ENCODE measurements around the gene THOC7. TPM values are rescaled to one million over a fixed set of nuclear protein-coding genes. Genes with fewer than 3 reads are reported as not detected.

Gene THOC7
- total RNA-seq, 1 experiment from 2014 or later: 67.3 TPM

- Histone ChIP-seq H3K4me3 (replicated peaks in 1 of 2; ENCODE audit: low read depth in 1 of 2, low read length in 2 of 2) (no peak overlapping the region), H3K9me3 (ENCODE audit: control insufficient read depth in 1 of 2, insufficient read depth in 1 of 2, low read depth in 1 of 2, low read length in 2 of 2) (no peaks in the 10 kb centered on the region), H2AFZ (ENCODE audit: low read depth, low read length, poor library complexity, severe bottlenecking) (no peak overlapping the region), H3K4me1 (ENCODE audit: control insufficient read depth in 1 of 2, insufficient read depth in 2 of 2, low read length in 2 of 2) (peaks cover 14 to 24% of the 10 kb centered on the region in 2 experiments), H3K9me2 (ENCODE audit: insufficient read depth) (no peaks in the 10 kb centered on the region), H3K36me3 (ENCODE audit: control insufficient read depth in 1 of 2, insufficient read depth in 2 of 2, low read length in 2 of 2) (no peaks in the 10 kb centered on the region), H3K9ac (ENCODE audit: low read length) (no peak overlapping the region), H3K27ac (ENCODE audit: low read depth, low read length) (no peak overlapping the region), H4K20me1 (ENCODE audit: insufficient read depth) (no peaks in the 10 kb centered on the region; the same call in 1 of the 2 replicates), H3K27me3 (ENCODE audit: insufficient read depth, low read length) (no peaks in the 10 kb centered on the region), H3K4me2 (ENCODE audit: low read length) (no peak overlapping the region), H3K79me2 (ENCODE audit: insufficient read depth, low read length) (peaks cover 65% of the 10 kb centered on the region)
- POLR2A ChIA-PET: no interaction called here
- intact Hi-C loops (cut with micrococcal nuclease): no loop called here
- RAD21 ChIA-PET (ENCODE audit: low non-redundant PET in 1 of 2, low total read pairs in 2 of 2, uncharacterized antibody in 2 of 2, unreplicated experiment in 2 of 2): no interaction called here
- DNase-seq (ENCODE audit: low read depth, low spot score) (no peak), ATAC-seq (no peak)
- CTCF ChIA-PET: no interaction called here
- TF ChIP-seq ZNF274 (IDR thresholded peaks at IDR 0.05; ENCODE audit: low read depth, low read length) (no peak), EZH2phosphoT487 (IDR thresholded peaks at IDR 0.05; ENCODE audit: borderline replicate concordance) (no peak), SRF (IDR thresholded peaks at IDR 0.05; ENCODE audit: low read depth) (no peak), CBX3 (IDR thresholded peaks at IDR 0.05; ENCODE audit: low read depth) (no peak), ELF1 (IDR thresholded peaks at IDR 0.05; ENCODE audit: borderline replicate concordance, low read depth) (no peak), MAX (IDR thresholded peaks at IDR 0.05) (no peak), CTCF (IDR thresholded peaks at IDR 0.05 in 2 of 3, conservative IDR thresholded peaks at IDR 0.05 in 1 of 3; ENCODE audit: borderline replicate concordance in 1 of 3, insufficient read depth in 1 of 3, low read depth in 2 of 3, low read length in 2 of 3) (no peak)
- BruUV-seq (replicated peaks): no TSS peak
Measured at GRCh38 chr3:63867225-63867624, 3.6 kb upstream of the THOC7 start.

- no peaks in the 10 kb centered on the region for H3K27me3 ChIP-seq (ENCODE audit: insufficient read depth, low read length)
- no peaks in the 10 kb centered on the region for H3K9me3 ChIP-seq (ENCODE audit: control insufficient read depth in 1 of 2, insufficient read depth in 1 of 2, low read depth in 1 of 2, low read length in 2 of 2)
- ChIA-PET RAD21 (ENCODE audit: low non-redundant PET in 1 of 2, low total read pairs in 2 of 2, uncharacterized antibody in 2 of 2, unreplicated experiment in 2 of 2) (no interaction called here), CTCF (no interaction called here), POLR2A (no interaction called here)
- peaks cover 73% of the 10 kb centered on the region for H3K79me2 ChIP-seq (ENCODE audit: insufficient read depth, low read length)
- peak overlapping the region; percentile 68 to 79 for H3K4me3 ChIP-seq (replicated peaks in 1 of 2; ENCODE audit: low read depth in 1 of 2, low read length in 2 of 2)
- no peaks in the 10 kb centered on the region for H3K36me3 ChIP-seq (ENCODE audit: control insufficient read depth in 1 of 2, insufficient read depth in 2 of 2, low read length in 2 of 2)
- BruUV-seq (replicated peaks): TSS peak; percentile 64
- H2AFZ ChIP-seq (ENCODE audit: low read depth, low read length, poor library complexity, severe bottlenecking): no peak overlapping the region
- no peak for DNase-seq (ENCODE audit: low read depth, low spot score)
- peak overlapping the region; percentile 93 for H3K27ac ChIP-seq (ENCODE audit: low read depth, low read length)
- H3K9me2 ChIP-seq (ENCODE audit: insufficient read depth): no peaks in the 10 kb centered on the region
- peak overlapping the region; percentile 82 for H3K4me2 ChIP-seq (ENCODE audit: low read length)
- H3K9ac ChIP-seq (ENCODE audit: low read length): peak overlapping the region; percentile 85
- ATAC-seq: no peak
- no peaks in the 10 kb centered on the region for H4K20me1 ChIP-seq (ENCODE audit: insufficient read depth)
- intact Hi-C loops (cut with micrococcal nuclease): loop anchor here (5.0 kb wide), 1 partner anchor 47 kb away; the partner anchor contains the start of gene SCAANT1
- H3K4me1 ChIP-seq (ENCODE audit: control insufficient read depth in 1 of 2, insufficient read depth in 2 of 2, low read length in 2 of 2): peaks cover 4 to 18% of the 10 kb centered on the region in 2 experiments; a peak in 3 of 4 replicates
- no peak for TF ChIP-seq EGR1 (IDR thresholded peaks at IDR 0.05; ENCODE audit: low read depth)
- TF ChIP-seq TCF7L2 (IDR thresholded peaks at IDR 0.05; ENCODE audit: borderline replicate concordance, extremely low read depth, insufficient read depth, insufficient read length): no peak
- no peak for TF ChIP-seq CTCF (IDR thresholded peaks at IDR 0.05 in 2 of 3, conservative IDR thresholded peaks at IDR 0.05 in 1 of 3; ENCODE audit: borderline replicate concordance in 1 of 3, insufficient read depth in 1 of 3, low read depth in 2 of 3, low read length in 2 of 3)
- no peak for TF ChIP-seq ZNF274 (IDR thresholded peaks at IDR 0.05; ENCODE audit: low read depth, low read length)
Measured at GRCh38 chr3:63864965-63865327, 1.3 kb upstream of the THOC7 start.

All from HCT116 (cell line).